GM10248 (cell line): ENCODE results near the gene PRRX2.

Experiments used
- CTCF ChIA-PET: fragments of 300-600 bp; sonication (Branson Sonifier 250); formaldehyde crosslinking; extraction: SDS; loops from one replicate; lab custom pipeline; 2021; ENCODE audit warnings: antibody characterized with exemption; lab: Yijun Ruan, JAX
- POLR2A ChIA-PET: fragments of 350-650 bp; sonication (Branson Sonifier 250); formaldehyde crosslinking; extraction: SDS; loops from one replicate; lab custom pipeline; 2020; ENCODE audit warnings: antibody characterized with exemption; lab: Yijun Ruan, JAX
- DNase-seq: peaks from one replicate; pipeline ENCODE4 v3.0.0; 2012; ENCODE audit errors: extremely low spot score
- TF ChIP-seq, protein P1 (sequence below): IDR thresholded peaks from 2 replicates; pipeline ENCODE4 v1.5.1; 2012; ENCODE audit warnings: mild to moderate bottlenecking, low read depth; ENCODE audit errors: extremely low read depth, missing control alignments, control extremely low read depth

The PRRX2 gene

DNA sequence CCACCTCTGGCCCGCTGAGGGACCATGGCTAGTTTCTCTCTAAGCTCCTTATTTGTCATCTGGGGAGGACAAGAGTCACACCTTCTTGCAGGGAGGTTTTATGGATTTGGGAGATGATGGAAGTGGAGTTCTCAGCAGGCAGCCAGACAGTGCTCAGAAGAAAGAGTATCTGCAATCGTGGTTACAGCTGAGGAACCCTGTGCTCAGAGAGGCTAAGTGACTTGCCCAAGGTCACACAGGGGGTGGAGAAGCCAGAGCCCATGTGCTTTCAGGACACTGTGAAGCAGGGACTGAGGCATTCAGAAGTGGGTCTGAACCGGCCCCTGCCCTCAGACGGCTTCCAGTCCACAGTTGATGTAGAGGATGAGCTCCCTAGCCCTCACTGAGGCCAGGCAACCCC lies 10.8 kb downstream of the PRRX2 start:
- CTCF ChIA-PET = interaction anchor here (0.9 to 2.9 kb wide), 3 partner anchors 50 to 545 kb away, joined by 3 to 10 read pairs (median 3); no protein-coding TSS in a partner anchor
- TF ChIP-seq, protein P1, sequence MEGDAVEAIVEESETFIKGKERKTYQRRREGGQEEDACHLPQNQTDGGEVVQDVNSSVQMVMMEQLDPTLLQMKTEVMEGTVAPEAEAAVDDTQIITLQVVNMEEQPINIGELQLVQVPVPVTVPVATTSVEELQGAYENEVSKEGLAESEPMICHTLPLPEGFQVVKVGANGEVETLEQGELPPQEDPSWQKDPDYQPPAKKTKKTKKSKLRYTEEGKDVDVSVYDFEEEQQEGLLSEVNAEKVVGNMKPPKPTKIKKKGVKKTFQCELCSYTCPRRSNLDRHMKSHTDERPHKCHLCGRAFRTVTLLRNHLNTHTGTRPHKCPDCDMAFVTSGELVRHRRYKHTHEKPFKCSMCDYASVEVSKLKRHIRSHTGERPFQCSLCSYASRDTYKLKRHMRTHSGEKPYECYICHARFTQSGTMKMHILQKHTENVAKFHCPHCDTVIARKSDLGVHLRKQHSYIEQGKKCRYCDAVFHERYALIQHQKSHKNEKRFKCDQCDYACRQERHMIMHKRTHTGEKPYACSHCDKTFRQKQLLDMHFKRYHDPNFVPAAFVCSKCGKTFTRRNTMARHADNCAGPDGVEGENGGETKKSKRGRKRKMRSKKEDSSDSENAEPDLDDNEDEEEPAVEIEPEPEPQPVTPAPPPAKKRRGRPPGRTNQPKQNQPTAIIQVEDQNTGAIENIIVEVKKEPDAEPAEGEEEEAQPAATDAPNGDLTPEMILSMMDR = no peak
- DNase-seq = no peak
- POLR2A ChIA-PET = no interaction called here

GRCh38 chr9:129676975-129677374 lies 11.5 kb downstream of the PRRX2 start:
- no peak for DNase-seq
- ChIA-PET POLR2A (no interaction called here), CTCF (interaction anchor here (2.9 kb wide), 1 partner anchor 49 kb away, joined by 10 read pairs; no protein-coding TSS in a partner anchor)
- TF ChIP-seq, protein P1 = no peak

GRCh38 chr9:129677456-129677855 lies 12.0 kb downstream of the PRRX2 start:
- no peak for DNase-seq
- TF ChIP-seq, protein P1 = no peak
- ChIA-PET CTCF (interaction anchor here (1.6 kb wide), 1 partner anchor 16 kb away, joined by 3 read pairs; no protein-coding TSS in a partner anchor), POLR2A (no interaction called here)

DNA sequence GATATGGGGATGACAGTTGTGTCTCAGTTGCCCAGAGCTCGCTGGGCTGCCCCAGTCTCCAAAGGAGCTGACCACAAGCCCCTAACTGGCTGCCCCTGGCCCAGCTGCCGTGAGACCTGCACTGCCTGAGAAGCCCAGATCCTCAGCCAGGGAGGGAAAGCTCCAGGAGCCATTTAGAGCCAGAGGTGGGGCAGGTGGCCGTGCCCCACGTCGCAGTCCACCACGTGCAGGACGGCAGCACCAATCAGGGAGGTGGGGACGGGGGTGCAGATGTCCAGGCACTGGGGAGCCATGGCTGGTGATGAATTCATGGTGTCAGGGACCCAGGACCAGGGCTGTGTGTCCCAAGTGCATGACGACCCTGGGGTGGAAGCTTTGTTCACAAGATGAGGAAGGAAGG lies 13.4 kb downstream of the PRRX2 start:
- ChIA-PET CTCF (interaction anchor here (1.3 to 1.6 kb wide), 2 partner anchors 15 to 107 kb away, joined by 3 read pairs; no protein-coding TSS in a partner anchor), POLR2A (no interaction called here)
- TF ChIP-seq, protein P1 = no peak
- no peak for DNase-seq

- POLR2A ChIA-PET = no interaction called here
- CTCF ChIA-PET = interaction anchor here (1.3 kb wide), 1 partner anchor 106 kb away, joined by 3 read pairs; no protein-coding TSS in a partner anchor
- no peak for DNase-seq
- TF ChIP-seq, protein P1 = no peak
Measured at GRCh38 chr9:129679537-129679936, 14.1 kb downstream of the PRRX2 start.

- TF ChIP-seq, protein P1 = no peak
- ChIA-PET CTCF (interaction anchor here (1.5 kb wide), 1 partner anchor 45 kb away, joined by 3 read pairs; no protein-coding TSS in a partner anchor), POLR2A (no interaction called here)
- no peak for DNase-seq
Measured at GRCh38 chr9:129681924-129682323, 16.5 kb downstream of the PRRX2 start.

- TF ChIP-seq, protein P1 = no peak
- DNase-seq = no peak
- ChIA-PET CTCF (interaction anchor here (1.5 kb wide), 1 partner anchor 45 kb away, joined by 3 read pairs; no protein-coding TSS in a partner anchor), POLR2A (no interaction called here)
Measured at GRCh38 chr9:129682381-129682780, 16.9 kb downstream of the PRRX2 start.
